ENCODE measurements around the gene AKR1D1.

GRCh38 chr7:138116892-138117291 lies 40.6 kb downstream of the AKR1D1 start:
- TF ChIP-seq CTCF (IDR thresholded peaks at IDR 0.05) (no peak), POLR2A (IDR thresholded peaks at IDR 0.05) (no peak)
